HL-60/S4 treated with retinoic acid at 250 ng/mL for 4 days and 3 days (cell line): Measurements from ENCODE around the gene LGALS16.
"Not testable (repeated sequence)": the region's sequence is repeated elsewhere in the genome, so short reads cannot be mapped to it uniquely, and the experiment has no call there.

Source experiments
- in situ Hi-C: fragments of 300-500 bp; cut with MboI; formaldehyde crosslinking; loops from 2 replicates; pipeline ENCODE4 v1.7.0; 2022; ENCODE audit warnings: low sequenced_read_pairs

The LGALS16 gene

GRCh38 chr19:39655613-39656012, at the start of gene LGALS16:
Gene LGALS16 (plus strand): TSS chr19:39655913. CDS start chr19:39655962, 49 bp downstream.
- in situ Hi-C loops: no loop called here

GRCh38 chr19:39607021-39607420, 48.7 kb upstream of the LGALS16 start:
- in situ Hi-C loops: no loop called here

GRCh38 chr19:39607561-39607960, 48.2 kb upstream of the LGALS16 start:
- in situ Hi-C loops: no loop called here

GRCh38 chr19:39613597-39613996, 42.1 kb upstream of the LGALS16 start:
- in situ Hi-C loops: no loop called here

- in situ Hi-C loops: no loop called here
Observed at GRCh38 chr19:39617745-39618144, 38.0 kb upstream of the LGALS16 start.

- in situ Hi-C loops: no loop called here
Observed at GRCh38 chr19:39623946-39624345, 31.8 kb upstream of the LGALS16 start.

GRCh38 chr19:39627631-39628030, 28.1 kb upstream of the LGALS16 start:
- in situ Hi-C loops: not testable (repeated sequence)

- in situ Hi-C loops: no loop called here
Observed at GRCh38 chr19:39631178-39631577, 24.5 kb upstream of the LGALS16 start.

GRCh38 chr19:39631626-39632025, 24.1 kb upstream of the LGALS16 start:
- in situ Hi-C loops: no loop called here

- in situ Hi-C loops: no loop called here
Observed at GRCh38 chr19:39637891-39638290, 17.8 kb upstream of the LGALS16 start.

GRCh38 chr19:39641773-39642172, 13.9 kb upstream of the LGALS16 start:
- in situ Hi-C loops: no loop called here

- in situ Hi-C loops: no loop called here
Observed at GRCh38 chr19:39643591-39643990, 12.1 kb upstream of the LGALS16 start.

GRCh38 chr19:39645800-39646411, 9.8 kb upstream of the LGALS16 start:
- in situ Hi-C loops: no loop called here

GRCh38 chr19:39647918-39648317, 7.8 kb upstream of the LGALS16 start:
- in situ Hi-C loops: no loop called here

- in situ Hi-C loops: no loop called here
Observed at GRCh38 chr19:39659791-39660190, 4.1 kb downstream of the LGALS16 start.

GRCh38 chr19:39660661-39661060, 4.9 kb downstream of the LGALS16 start:
- in situ Hi-C loops: no loop called here

GRCh38 chr19:39661565-39661964, 5.9 kb downstream of the LGALS16 start:
- in situ Hi-C loops: no loop called here

GRCh38 chr19:39669860-39670259, 14.1 kb downstream of the LGALS16 start:
- in situ Hi-C loops: not testable (repeated sequence)

GRCh38 chr19:39670998-39671397, 15.3 kb downstream of the LGALS16 start:
- in situ Hi-C loops: no loop called here

GRCh38 chr19:39671739-39672363, 16.1 kb downstream of the LGALS16 start:
- in situ Hi-C loops: no loop called here

GRCh38 chr19:39672473-39672872, 16.8 kb downstream of the LGALS16 start:
- in situ Hi-C loops: no loop called here

GRCh38 chr19:39673862-39674261, 18.1 kb downstream of the LGALS16 start:
- in situ Hi-C loops: not testable (repeated sequence)

GRCh38 chr19:39676004-39676403, 20.3 kb downstream of the LGALS16 start:
- in situ Hi-C loops: no loop called here
